Stimulated activated naive B cell treated with anti-CD40 and anti-IgM and Interleukin-4, amounts not matched to agents 10 μg/mL and 1 μg/mL and 100 μg/mL, for 72 hours (primary cell): ENCODE results near the gene EVX1.

Experiments
- ATAC-seq, 2 donors: fragments of 150-1000 bp; cut with Tn5 transposase; replicated peaks; 2 replicates each; pipeline ENCODE4 v1.10.0; 2021; ENCODE audit warnings: moderate library complexity in 1 of 2
- DNase-seq: peaks from one replicate; pipeline ENCODE4 v3.0.0; 2021
- H3K27ac Mint-ChIP-seq: one replicate; pipeline ENCODE4 v1.8.0; 2022; ENCODE audit warnings: mild to moderate bottlenecking, mixed read lengths
- H3K27me3 Mint-ChIP-seq, 2 donors: one replicate each; pipeline ENCODE4 v1.8.0; 2022; ENCODE audit warnings: mixed read lengths in 2 of 2
- H3K36me3 Mint-ChIP-seq, 2 donors: one replicate each; pipeline ENCODE4 v1.8.0; 2022; ENCODE audit warnings: mixed read lengths in 2 of 2, mild to moderate bottlenecking in 1 of 2
- H3K4me1 Mint-ChIP-seq, 2 donors: one replicate each; pipeline ENCODE4 v1.8.0; 2022; ENCODE audit warnings: mixed read lengths in 2 of 2, mild to moderate bottlenecking in 1 of 2
- H3K4me3 Mint-ChIP-seq, 2 donors: one replicate each; pipeline ENCODE4 v1.8.0; 2022; ENCODE audit warnings: mild to moderate bottlenecking in 2 of 2, mixed read lengths in 2 of 2, moderate library complexity in 1 of 2
- H3K9me3 Mint-ChIP-seq, 2 donors: one replicate each; pipeline ENCODE4 v1.8.0; 2022; ENCODE audit warnings: mixed read lengths in 2 of 2, mild to moderate bottlenecking in 1 of 2

The EVX1 gene

DNA sequence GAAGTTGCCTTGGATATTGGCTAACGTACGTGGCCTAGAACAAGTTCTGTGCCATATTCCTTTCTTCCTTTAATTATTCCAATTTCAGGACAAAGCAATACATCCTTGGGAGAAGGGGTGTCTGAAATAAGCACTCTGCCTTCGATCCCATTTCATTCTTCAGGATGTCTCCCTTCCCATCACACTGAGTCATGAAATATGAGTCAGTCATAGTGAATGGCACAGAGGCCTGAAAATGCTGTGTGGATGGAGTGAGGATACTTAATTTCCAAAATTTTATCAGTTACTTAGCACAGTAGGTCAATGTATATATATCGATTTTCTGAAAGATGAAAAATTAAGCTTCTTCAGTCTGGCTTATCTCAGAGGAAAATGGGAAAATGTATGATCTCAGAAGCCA is 19.5 kb downstream of the EVX1 start:
- H3K4me3 Mint-ChIP-seq = no peak overlapping the region
- ATAC-seq (no peak), DNase-seq (no peak)
- H3K36me3 Mint-ChIP-seq = no peaks in the 10 kb centered on the region
- no peaks in the 10 kb centered on the region for H3K4me1 Mint-ChIP-seq
- peaks cover 36 to 50% of the 10 kb centered on the region in 2 donors for H3K27me3 Mint-ChIP-seq
- no peaks in the 10 kb centered on the region for H3K9me3 Mint-ChIP-seq
- no peak overlapping the region for H3K27ac Mint-ChIP-seq

DNA sequence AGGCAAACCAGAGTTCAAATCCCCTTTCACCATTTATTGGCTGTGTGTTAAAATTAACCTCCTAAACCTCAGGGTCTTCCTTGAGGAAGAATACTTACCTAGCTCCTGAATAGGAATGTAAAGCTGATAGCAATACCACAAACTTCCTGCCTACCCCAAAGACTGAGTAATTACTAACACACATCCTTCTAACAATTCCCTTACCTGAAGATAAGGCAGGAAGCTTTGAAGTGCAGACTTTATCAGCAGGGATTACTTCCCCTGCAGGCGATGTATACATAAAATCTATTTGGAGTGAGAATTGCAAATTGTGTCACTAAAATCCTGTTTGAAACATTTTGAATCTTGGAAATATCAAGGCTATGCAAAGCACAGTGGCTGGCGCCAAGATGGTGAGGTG is 21.2 kb downstream of the EVX1 start:
- Mint-ChIP-seq H3K4me3 (no peak overlapping the region), H3K9me3 (peaks cover under 1 to 2% of the 10 kb centered on the region in 2 donors), H3K4me1 (no peaks in the 10 kb centered on the region), H3K36me3 (no peaks in the 10 kb centered on the region), H3K27me3 (peaks cover 32 to 58% of the 10 kb centered on the region in 2 donors), H3K27ac (no peak overlapping the region)
- DNase-seq (no peak), ATAC-seq (no peak)

DNA sequence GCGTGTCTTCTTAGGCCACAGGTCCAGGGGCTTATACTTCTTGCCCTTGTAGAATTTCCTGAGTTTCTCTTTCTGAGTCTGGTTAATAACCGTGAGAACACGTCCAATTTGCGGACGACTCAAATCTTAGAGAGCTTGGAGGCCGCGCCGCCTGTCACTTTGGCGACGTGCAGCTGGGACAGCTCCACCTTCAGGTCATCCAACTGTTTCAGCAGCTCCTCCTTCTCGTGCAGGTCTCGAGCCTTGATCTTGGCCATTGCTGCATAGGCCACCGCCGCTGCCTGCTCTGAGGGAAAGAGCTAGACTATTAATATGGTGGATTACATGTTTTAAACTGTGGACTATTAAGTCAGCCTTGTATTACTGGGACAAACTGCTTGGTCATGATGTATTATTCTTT is 26.9 kb downstream of the EVX1 start:
- H3K27ac Mint-ChIP-seq = no peak overlapping the region
- DNase-seq = no peak
- H3K36me3 Mint-ChIP-seq = peaks cover 0 to 3% of the 10 kb centered on the region in 2 donors
- peaks cover 15 to 21% of the 10 kb centered on the region in 2 donors for H3K9me3 Mint-ChIP-seq
- H3K27me3 Mint-ChIP-seq = peaks cover 25 to 35% of the 10 kb centered on the region in 2 donors
- H3K4me3 Mint-ChIP-seq = no peak overlapping the region
- ATAC-seq = no peak
- H3K4me1 Mint-ChIP-seq = no peaks in the 10 kb centered on the region

DNA sequence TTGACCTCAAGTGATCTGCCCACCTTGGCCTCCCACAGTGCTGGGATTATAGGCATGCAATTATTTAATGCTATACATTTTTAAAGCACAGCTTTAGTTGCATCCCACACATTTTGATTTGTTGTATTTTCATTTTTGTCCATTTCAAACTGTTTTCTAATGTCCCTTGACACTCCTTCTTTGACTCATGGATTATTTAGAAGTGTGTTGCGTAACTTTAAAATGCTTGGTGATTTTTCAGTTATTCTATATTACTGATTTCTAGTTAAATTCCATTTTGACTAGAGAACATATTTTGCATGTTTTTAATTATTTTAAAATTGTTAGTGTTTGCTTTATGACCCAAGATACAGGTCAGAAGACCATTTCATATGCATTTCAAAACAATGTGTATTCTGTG is 28.8 kb downstream of the EVX1 start:
- Mint-ChIP-seq H3K27me3 (peaks cover 27 to 41% of the 10 kb centered on the region in 2 donors), H3K9me3 (peaks cover 19 to 25% of the 10 kb centered on the region in 2 donors), H3K4me3 (no peak overlapping the region), H3K36me3 (peaks cover 0 to 3% of the 10 kb centered on the region in 2 donors), H3K4me1 (no peaks in the 10 kb centered on the region), H3K27ac (no peak overlapping the region)
- ATAC-seq (no peak), DNase-seq (no peak)

DNA sequence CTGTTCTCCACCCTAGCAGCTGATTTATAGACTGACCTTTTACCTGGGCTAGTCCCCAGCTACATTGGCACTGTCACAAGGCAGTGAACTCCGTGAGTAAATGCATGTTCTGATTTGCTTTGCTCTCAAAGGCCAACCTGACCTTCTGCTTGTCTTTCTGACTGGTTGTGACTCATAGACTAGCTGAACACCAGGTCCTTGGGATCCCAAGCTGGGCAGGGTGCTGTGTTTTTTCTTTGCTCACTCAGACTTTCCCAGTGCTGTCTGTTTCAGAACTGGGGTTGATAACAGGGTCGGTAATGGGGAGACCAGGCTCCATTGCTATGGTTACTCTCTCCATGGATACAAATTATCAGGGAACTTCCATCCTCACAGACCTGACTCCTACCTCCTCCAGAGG is 35.0 kb downstream of the EVX1 start:
- H3K27ac Mint-ChIP-seq = no peak overlapping the region
- no peaks in the 10 kb centered on the region for H3K36me3 Mint-ChIP-seq
- H3K4me3 Mint-ChIP-seq = no peak overlapping the region
- H3K9me3 Mint-ChIP-seq = peaks cover 11 to 13% of the 10 kb centered on the region in 2 donors
- H3K27me3 Mint-ChIP-seq = peaks cover 16 to 23% of the 10 kb centered on the region in 2 donors
- DNase-seq (no peak), ATAC-seq (peak; percentile 27 to 61)
- no peaks in the 10 kb centered on the region for H3K4me1 Mint-ChIP-seq

DNA sequence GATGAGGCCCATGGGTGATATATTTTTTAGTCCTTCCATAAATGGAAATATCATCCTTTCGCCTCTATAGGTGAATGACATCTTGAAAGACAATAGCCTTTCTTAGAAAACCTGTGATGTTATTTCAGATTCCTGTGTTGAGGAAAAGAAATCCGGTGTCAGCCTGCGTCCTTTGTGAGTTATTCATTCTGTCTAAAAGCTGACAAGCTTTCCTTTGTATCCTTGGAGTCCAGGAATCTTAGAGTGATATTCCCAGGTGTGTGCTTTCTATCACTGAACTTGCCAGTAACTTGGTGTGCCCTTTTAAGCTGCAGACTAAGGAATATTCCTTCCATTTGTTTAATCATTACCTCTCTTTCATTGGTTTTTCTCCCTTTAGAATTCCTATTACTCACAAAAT is 41.0 kb downstream of the EVX1 start:
- DNase-seq = no peak
- Mint-ChIP-seq H3K27me3 (peaks cover 24 to 36% of the 10 kb centered on the region in 2 donors), H3K4me1 (peaks cover 0 to 5% of the 10 kb centered on the region in 2 donors), H3K9me3 (peaks cover 0 to 4% of the 10 kb centered on the region in 2 donors), H3K4me3 (no peak overlapping the region), H3K36me3 (peaks cover 0 to 2% of the 10 kb centered on the region in 2 donors), H3K27ac (no peak overlapping the region)
- ATAC-seq = no peak

DNA sequence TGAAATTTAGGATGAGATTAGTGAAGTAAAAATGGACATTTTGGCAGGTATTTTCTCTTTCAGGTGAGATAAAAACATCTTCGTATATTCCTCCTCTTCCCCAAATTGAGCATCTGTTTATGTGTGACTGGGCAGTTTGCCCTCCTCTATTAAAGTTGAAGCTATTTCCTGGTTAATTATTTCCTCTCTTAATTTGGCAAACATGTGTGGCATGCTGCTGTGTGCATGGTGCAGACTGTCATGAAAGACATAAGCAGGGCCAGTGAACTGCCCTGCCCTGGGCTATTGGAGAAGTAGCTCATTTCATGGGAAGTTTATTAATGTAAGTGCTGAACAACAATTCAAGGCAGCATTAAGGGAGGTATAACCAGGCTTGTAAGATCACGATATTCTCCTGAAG is 52.6 kb downstream of the EVX1 start:
- no peak for ATAC-seq
- H3K4me3 Mint-ChIP-seq = no peak overlapping the region
- peaks cover 0 to 6% of the 10 kb centered on the region in 2 donors for H3K4me1 Mint-ChIP-seq
- peaks cover 0 to 4% of the 10 kb centered on the region in 2 donors for H3K9me3 Mint-ChIP-seq
- H3K36me3 Mint-ChIP-seq = no peaks in the 10 kb centered on the region
- peaks cover 17 to 33% of the 10 kb centered on the region in 2 donors for H3K27me3 Mint-ChIP-seq
- DNase-seq = no peak
- no peak overlapping the region for H3K27ac Mint-ChIP-seq

DNA sequence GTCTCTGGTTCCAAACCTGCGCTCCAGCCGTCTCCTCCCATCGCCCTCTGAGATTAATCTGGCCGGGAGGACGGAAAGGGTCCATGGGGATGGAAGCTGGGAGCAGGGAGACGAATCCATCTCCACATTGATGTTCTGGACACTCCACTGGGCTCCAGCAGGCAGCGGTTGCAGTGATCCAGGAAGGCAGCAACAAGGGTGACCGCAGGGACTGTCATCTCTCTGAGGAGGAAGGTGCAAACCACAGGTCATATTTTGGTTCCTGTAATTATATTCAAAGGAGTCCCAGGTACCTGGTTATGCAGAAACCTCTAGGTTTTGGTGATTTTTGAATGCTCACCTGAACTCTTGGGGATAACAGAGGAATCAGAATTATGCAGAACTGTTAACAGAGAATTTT is 54.8 kb downstream of the EVX1 start:
- Mint-ChIP-seq H3K27me3 (peaks cover 19 to 40% of the 10 kb centered on the region in 2 donors), H3K4me3 (no peak overlapping the region), H3K27ac (no peak overlapping the region), H3K36me3 (no peaks in the 10 kb centered on the region), H3K4me1 (peaks cover 0 to 6% of the 10 kb centered on the region in 2 donors), H3K9me3 (peaks cover 0 to 3% of the 10 kb centered on the region in 2 donors)
- no peak for DNase-seq
- ATAC-seq = no peak
